C4-2B (cell line): ENCODE measurements around the gene TMEM218.

Source experiments
- H3K27ac ChIP-seq: fragments of 450-650 bp; 2 replicates; pipeline ENCODE4 v1.5.1; 2017
- CTCF ChIP-seq: fragments of 450-650 bp; conservative IDR thresholded peaks from 2 replicates; pipeline ENCODE4 v1.5.1; 2017; ENCODE audit warnings: mild to moderate bottlenecking
- ZFX ChIP-seq: fragments of 450-650 bp; IDR thresholded peaks from 2 replicates; pipeline ENCODE4 v1.6.1; 2017

Gene TMEM218

DNA sequence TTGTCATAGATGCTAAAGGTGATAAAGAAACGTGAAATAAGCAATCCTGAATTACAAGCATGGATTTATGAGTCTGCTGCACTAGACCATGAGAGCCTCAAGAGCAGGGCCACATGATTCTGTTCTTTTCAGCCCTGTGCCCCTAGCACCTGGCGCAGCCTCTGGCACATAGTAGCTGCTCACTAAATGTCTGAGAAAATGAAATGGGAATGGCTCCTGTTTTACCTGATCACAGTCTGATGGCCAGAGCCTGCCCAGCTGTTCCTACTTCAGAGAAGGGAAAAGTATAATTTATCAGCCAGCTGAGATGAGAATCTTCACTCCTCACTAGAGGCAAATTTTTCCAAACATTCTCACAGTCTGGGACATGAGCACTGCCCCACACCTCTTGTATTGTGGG lies 42.4 kb upstream of the TMEM218 start:
- no peak for TF ChIP-seq CTCF
- no peak for TF ChIP-seq ZFX
- H3K27ac ChIP-seq, result no peak overlapping the region

- no peak overlapping the region for H3K27ac ChIP-seq
- TF ChIP-seq ZFX, result no peak
- no peak for TF ChIP-seq CTCF
Observed at GRCh38 chr11:125148743-125149142, 37.3 kb upstream of the TMEM218 start.

- no peak overlapping the region for H3K27ac ChIP-seq
- TF ChIP-seq ZFX (no peak), CTCF (no peak)
Observed at GRCh38 chr11:125148011-125148410, 36.6 kb upstream of the TMEM218 start.

DNA sequence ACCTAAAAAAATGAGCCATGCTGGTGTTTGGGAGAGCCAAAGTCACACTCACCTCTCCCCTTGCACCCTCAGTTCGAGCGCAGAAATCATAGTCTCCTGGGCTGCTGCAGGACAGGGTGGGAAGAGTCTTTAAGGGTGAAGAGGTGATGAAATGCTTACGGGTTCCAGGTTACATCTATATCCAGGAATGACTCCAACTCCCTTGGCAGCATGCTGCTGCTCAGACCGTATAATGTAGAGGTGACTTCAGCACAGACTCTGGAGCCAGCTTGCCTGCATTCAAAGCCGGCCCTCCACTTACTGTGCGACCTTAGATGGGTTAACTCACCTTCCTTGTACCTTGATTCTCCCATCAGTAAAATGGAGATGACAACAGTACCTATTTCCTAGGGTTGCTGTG lies 35.9 kb upstream of the TMEM218 start:
- no peak for TF ChIP-seq CTCF
- TF ChIP-seq ZFX, result no peak
- no peak overlapping the region for H3K27ac ChIP-seq

GRCh38 chr11:125146232-125146631 lies 34.8 kb upstream of the TMEM218 start:
- TF ChIP-seq ZFX (no peak), CTCF (no peak)
- no peak overlapping the region for H3K27ac ChIP-seq

GRCh38 chr11:125141686-125142535 lies 30.5 kb upstream of the TMEM218 start:
- no peak overlapping the region for H3K27ac ChIP-seq
- TF ChIP-seq ZFX (no peak), CTCF (peak; percentile 99)

- no peak overlapping the region for H3K27ac ChIP-seq
- TF ChIP-seq ZFX (no peak), CTCF (no peak)
Observed at GRCh38 chr11:125141178-125141577, 29.8 kb upstream of the TMEM218 start.
